ENCODE results near the gene MYO1G.

The MYO1G gene

GRCh38 chr7:44983742-44984477 lies 5.1 kb upstream of the MYO1G start:
- TF ChIP-seq BACH2 (CRISPR knock-in tag; IDR thresholded peaks at IDR 0.05; ENCODE audit: borderline replicate concordance) (no peak), ARNTL (CRISPR knock-in tag; IDR thresholded peaks at IDR 0.05; ENCODE audit: borderline replicate concordance, low read depth) (no peak), ZC3H10 (CRISPR knock-in tag; IDR thresholded peaks at IDR 0.05) (no peak), ZFP3 (CRISPR knock-in tag; IDR thresholded peaks at IDR 0.05) (no peak), ZNF565 (CRISPR knock-in tag; conservative IDR thresholded peaks at IDR 0.05; ENCODE audit: low read depth) (no peak), OSR1 (CRISPR knock-in tag; IDR thresholded peaks at IDR 0.05) (no peak), CSRNP3 (CRISPR knock-in tag; IDR thresholded peaks at IDR 0.05) (no peak), ZNF8 (CRISPR knock-in tag; IDR thresholded peaks at IDR 0.05) (no peak), PPARA (CRISPR knock-in tag; IDR thresholded peaks at IDR 0.05; ENCODE audit: borderline replicate concordance) (no peak), SNAI2 (CRISPR knock-in tag; IDR thresholded peaks at IDR 0.05) (no peak), TCF4 (CRISPR knock-in tag; IDR thresholded peaks at IDR 0.05; ENCODE audit: borderline replicate concordance) (no peak), GLIS3 (CRISPR knock-in tag; IDR thresholded peaks at IDR 0.05) (no peak), POU6F1 (CRISPR knock-in tag; IDR thresholded peaks at IDR 0.05; ENCODE audit: borderline replicate concordance, low read depth) (no peak), CREB5 (CRISPR knock-in tag; IDR thresholded peaks at IDR 0.05; ENCODE audit: low read depth) (no peak), TSHZ2 (CRISPR knock-in tag; IDR thresholded peaks at IDR 0.05) (no peak), ZNF70 (CRISPR knock-in tag; IDR thresholded peaks at IDR 0.05) (no peak), RARB (CRISPR knock-in tag; IDR thresholded peaks at IDR 0.05) (no peak), ISL1 (CRISPR knock-in tag; IDR thresholded peaks at IDR 0.05) (no peak), CSDC2 (CRISPR knock-in tag; IDR thresholded peaks at IDR 0.05) (no peak), TOX (CRISPR knock-in tag; IDR thresholded peaks at IDR 0.05; ENCODE audit: borderline replicate concordance) (no peak)
- ATAC-seq, result no peak

GRCh38 chr7:44982970-44983369 lies 4.2 kb upstream of the MYO1G start:
- no peak for ATAC-seq
- TF ChIP-seq CSDC2 (CRISPR knock-in tag; IDR thresholded peaks at IDR 0.05), result no peak

GRCh38 chr7:44982535-44982923 lies 3.7 kb upstream of the MYO1G start:
- no peak for ATAC-seq
- TF ChIP-seq CREB5 (CRISPR knock-in tag; IDR thresholded peaks at IDR 0.05; ENCODE audit: low read depth), result no peak
- no peak for TF ChIP-seq ARNTL (CRISPR knock-in tag; IDR thresholded peaks at IDR 0.05; ENCODE audit: borderline replicate concordance, low read depth)
- no peak for TF ChIP-seq OSR1 (CRISPR knock-in tag; IDR thresholded peaks at IDR 0.05)
- TF ChIP-seq ESRRG (CRISPR knock-in tag; IDR thresholded peaks at IDR 0.05), result no peak
- TF ChIP-seq PATZ1 (CRISPR knock-in tag; IDR thresholded peaks at IDR 0.05; ENCODE audit: borderline replicate concordance), result no peak
- no peak for TF ChIP-seq PPARA (CRISPR knock-in tag; IDR thresholded peaks at IDR 0.05; ENCODE audit: borderline replicate concordance)
- TF ChIP-seq ISL1 (CRISPR knock-in tag; IDR thresholded peaks at IDR 0.05), result no peak
- TF ChIP-seq TSHZ2 (CRISPR knock-in tag; IDR thresholded peaks at IDR 0.05), result no peak
- TF ChIP-seq ZNF565 (CRISPR knock-in tag; conservative IDR thresholded peaks at IDR 0.05; ENCODE audit: low read depth), result no peak
- TF ChIP-seq ZFP3 (CRISPR knock-in tag; IDR thresholded peaks at IDR 0.05), result no peak
- TF ChIP-seq ZC3H10 (CRISPR knock-in tag; IDR thresholded peaks at IDR 0.05), result no peak

All from SK-N-SH treated with all-trans-retinoic acid at 6 μM for 48 hours (cell line).